NCI-H226 (cell line): Measurements from ENCODE around the gene CNTN5.
A peak's percentile ranks its signal among the peaks of the same experiment; 100 is the strongest.

Experiments used
- DNase-seq: peaks from one replicate; pipeline ENCODE4 v3.0.0-alpha.2; 2015

The CNTN5 gene

GRCh38 chr11:99645934-99646333 lies 625.2 kb downstream of the CNTN5 start:
- DNase-seq, result no peak

- DNase-seq, result no peak
Observed at GRCh38 chr11:99670067-99670676, 649.4 kb downstream of the CNTN5 start.

DNA sequence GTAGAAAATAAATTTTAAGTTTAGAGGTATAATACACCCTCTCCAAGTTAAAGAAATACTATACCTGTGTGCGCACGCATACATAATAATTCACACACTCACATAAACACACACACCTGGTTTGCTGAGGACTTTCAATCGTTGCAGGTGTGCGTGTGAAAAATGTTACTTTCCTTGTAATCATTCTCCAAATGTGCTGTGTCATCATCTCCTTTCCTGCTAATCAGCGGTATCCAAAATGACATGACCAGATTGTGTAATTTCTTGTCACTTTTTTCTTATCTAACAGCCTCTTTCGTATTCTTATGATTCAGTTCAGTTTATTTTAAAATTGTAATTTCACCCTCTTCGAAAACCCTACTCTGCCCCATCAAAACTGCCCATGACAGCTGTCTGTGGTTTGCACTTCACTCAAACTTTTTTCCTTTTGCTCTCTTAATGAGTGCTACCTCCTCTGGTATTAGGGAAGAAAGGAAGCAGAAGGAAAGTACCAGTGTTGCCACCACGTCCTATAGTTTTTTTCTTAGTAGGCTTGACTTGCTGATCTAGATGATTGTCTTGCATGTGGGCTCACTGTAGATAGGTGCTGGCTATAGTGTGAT lies 651.2 kb downstream of the CNTN5 start:
- no peak for DNase-seq

DNA sequence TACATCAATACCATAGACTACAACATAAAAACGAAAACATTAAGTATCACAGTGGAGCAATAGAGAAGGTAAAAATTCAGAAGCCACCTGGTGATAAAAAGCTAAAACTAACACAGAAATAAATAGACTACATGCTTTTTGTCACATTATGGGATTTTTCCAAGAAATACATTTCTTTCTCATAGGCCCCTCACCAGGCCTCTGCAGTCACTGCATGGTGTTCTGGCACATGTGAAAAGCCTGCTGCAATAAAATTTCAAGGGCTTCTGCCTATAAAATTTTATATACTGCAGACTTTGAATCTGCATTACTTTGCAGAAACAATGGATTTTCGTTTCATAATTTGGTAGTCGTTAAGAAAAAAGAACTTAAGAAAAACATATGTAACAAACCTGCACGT lies 655.5 kb downstream of the CNTN5 start:
- DNase-seq, result no peak

GRCh38 chr11:99682171-99682570 lies 661.4 kb downstream of the CNTN5 start:
- no peak for DNase-seq

DNA sequence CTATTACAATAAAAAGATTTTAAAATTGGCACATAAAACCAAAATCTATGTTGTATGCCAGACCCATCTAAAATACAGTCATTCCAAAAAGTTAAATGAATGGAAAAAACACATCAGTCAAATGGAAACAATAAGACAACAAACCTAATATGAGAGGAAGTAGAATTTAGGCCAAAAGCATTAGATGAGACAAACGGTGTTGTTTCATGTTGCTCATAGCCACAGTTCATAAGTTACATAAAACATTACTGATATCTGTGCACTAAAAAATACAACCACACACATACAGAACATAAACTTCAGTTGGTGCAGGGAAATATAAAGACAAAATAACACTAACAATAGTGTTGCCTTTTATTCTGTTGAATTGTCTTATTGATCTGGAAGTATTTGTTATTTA lies 661.9 kb downstream of the CNTN5 start:
- DNase-seq, result no peak

- DNase-seq, result no peak
Observed at GRCh38 chr11:99683933-99684332, 663.2 kb downstream of the CNTN5 start.

DNA sequence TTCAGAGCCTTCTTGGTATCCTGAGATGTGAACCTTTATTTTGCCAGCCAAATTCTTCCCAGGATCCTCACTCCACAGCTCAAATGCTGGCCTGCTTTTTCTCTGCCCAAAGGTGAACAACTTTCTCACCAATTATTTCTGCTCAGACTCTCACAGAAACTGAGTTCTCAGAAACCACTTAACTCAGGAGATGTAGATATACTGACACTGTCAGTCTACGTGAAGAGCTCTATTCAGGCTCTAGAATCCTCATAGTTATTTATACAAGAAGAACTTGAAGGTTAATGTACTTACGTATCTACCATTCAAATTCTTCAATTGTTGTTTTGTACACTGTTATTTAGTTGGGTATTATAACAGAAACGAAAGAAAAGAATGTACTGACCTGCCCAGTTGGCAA lies 666.1 kb downstream of the CNTN5 start:
- DNase-seq, result no peak

DNA sequence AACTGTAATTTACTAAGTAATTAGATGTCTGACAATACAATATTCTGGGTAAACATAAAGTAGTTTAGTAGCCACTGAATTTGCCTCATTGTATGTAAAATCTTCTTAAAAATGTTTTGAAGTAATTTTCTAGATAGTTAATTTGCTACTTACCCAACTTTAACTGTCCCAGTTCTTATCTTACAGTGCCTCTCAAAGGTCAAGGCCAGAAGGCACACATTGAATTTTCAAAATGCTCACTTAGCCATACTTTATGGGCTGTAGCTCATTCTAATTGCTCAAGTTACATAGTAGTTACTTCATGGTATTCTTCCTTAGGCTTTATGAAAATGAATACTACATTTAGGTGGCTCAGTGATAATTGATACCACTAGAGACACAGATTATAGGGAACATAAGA lies 666.6 kb downstream of the CNTN5 start:
- no peak for DNase-seq

- peak; percentile 74 for DNase-seq
Observed at GRCh38 chr11:99693941-99694492, 673.3 kb downstream of the CNTN5 start.

- no peak for DNase-seq
Observed at GRCh38 chr11:99695106-99695505, 674.4 kb downstream of the CNTN5 start.

GRCh38 chr11:99706848-99707247 lies 686.1 kb downstream of the CNTN5 start:
- DNase-seq, result no peak

- no peak for DNase-seq
Observed at GRCh38 chr11:99708928-99709672, 688.4 kb downstream of the CNTN5 start.

GRCh38 chr11:99716302-99716701 lies 695.6 kb downstream of the CNTN5 start:
- no peak for DNase-seq

- no peak for DNase-seq
Observed at GRCh38 chr11:99718291-99718690, 697.5 kb downstream of the CNTN5 start.

GRCh38 chr11:99739464-99740089 lies 718.8 kb downstream of the CNTN5 start:
- DNase-seq, result peak; percentile 11

DNA sequence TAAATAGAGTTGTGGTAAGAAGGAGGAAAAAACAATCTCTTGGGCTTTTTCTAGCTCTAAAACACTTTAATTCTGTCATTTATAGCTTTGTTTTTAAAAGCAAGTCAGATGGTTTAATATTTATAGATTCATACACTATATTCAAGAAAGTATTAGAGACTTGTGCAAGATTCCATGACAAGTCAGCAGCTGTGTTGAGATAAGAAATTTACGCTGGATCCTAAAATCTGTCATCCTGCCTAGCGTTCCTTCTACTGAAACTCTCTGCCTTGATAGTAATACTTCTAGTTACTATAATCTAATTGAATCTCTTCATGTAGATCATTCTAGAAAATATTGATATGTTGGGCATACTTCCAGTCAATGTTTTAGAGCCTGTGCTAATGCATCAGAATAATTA lies 721.8 kb downstream of the CNTN5 start:
- DNase-seq, result no peak

- no peak for DNase-seq
Observed at GRCh38 chr11:99759787-99760186, 739.0 kb downstream of the CNTN5 start.

- DNase-seq, result peak; percentile 46
Observed at GRCh38 chr11:99766811-99767210, 746.1 kb downstream of the CNTN5 start.

GRCh38 chr11:99773646-99774045 lies 752.9 kb downstream of the CNTN5 start:
- no peak for DNase-seq

GRCh38 chr11:99781074-99781473 lies 760.3 kb downstream of the CNTN5 start:
- no peak for DNase-seq

DNA sequence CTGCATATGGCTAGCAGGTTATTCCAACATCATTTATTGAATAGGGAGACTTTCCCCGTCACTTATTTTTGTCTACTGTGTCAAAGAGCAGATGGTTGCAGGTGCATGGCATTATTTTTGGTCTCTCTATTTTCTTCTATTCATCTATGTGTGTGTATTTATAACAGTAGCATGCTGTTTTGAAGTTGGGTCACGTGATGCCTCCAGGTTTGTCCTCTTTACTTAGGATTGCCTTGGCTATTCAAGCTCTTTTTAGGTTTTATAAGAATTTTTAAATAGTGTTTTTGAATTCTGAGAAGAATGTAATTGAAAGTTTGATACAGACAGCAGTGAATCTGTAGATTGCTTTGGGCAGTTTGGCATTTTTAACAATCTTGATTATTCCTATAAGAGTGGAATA lies 770.6 kb downstream of the CNTN5 start:
- no peak for DNase-seq

GRCh38 chr11:99795999-99796398 lies 775.2 kb downstream of the CNTN5 start:
- no peak for DNase-seq

GRCh38 chr11:99803501-99803900 lies 782.8 kb downstream of the CNTN5 start:
- no peak for DNase-seq
